IMR-90 (cell line): ENCODE data around the gene DLL3. TPM values are rescaled to one million over a fixed set of nuclear protein-coding genes. Genes with fewer than 3 reads are reported as not detected.

Experiments
- ATAC-seq: fragments of 200-7000 bp; cut with Tn5 transposase; 2 replicates; pipeline ENCODE4 v1.9.1; 2020; ENCODE audit warnings: low read depth, mild to moderate bottlenecking, moderate library complexity
- BruUV-seq: library from RNA; stranded (reverse); fragments of 400-500 nt; replicated peaks from 2 replicates; lab custom pipeline; 2021; lab: Mats Ljungman, UMichigan
- CTCF ChIA-PET: fragments of 300-600 bp; formaldehyde crosslinking; extraction: SDS; loops from one replicate; lab custom pipeline; 2021; ENCODE audit warnings: antibody characterized with exemption; lab: Yijun Ruan, JAX
- POLR2A ChIA-PET: fragments of 300-600 bp; sonication (Branson Sonifier 250); formaldehyde crosslinking; loops from one replicate; lab custom pipeline; 2022; ENCODE audit warnings: antibody characterized with exemption; ENCODE audit not compliant: unreplicated experiment; lab: Charles Lee
- DNase-seq: peaks from one replicate; pipeline ENCODE4 v3.0.0; 2013
- H2AFZ ChIP-seq: replicated peaks from 2 replicates; pipeline ENCODE3; 2013; ENCODE audit warnings: low read length, mild to moderate bottlenecking; ENCODE audit not compliant: poor library complexity
- H2AK5ac ChIP-seq: 2 replicates; pipeline ENCODE4 v1.6.1; 2013; ENCODE audit warnings: low read depth, low read length, inconsistent platforms
- H2AK9ac ChIP-seq: replicated peaks from 2 replicates; pipeline ENCODE3; 2013; ENCODE audit warnings: mild to moderate bottlenecking, low read depth, low read length, moderate library complexity; ENCODE audit not compliant: poor library complexity
- H2BK120ac ChIP-seq: 2 replicates; pipeline ENCODE4 v1.6.1; 2013; ENCODE audit warnings: low read depth, low read length, inconsistent platforms
- H2BK15ac ChIP-seq: 3 replicates; pipeline ENCODE4 v1.6.1; 2013; ENCODE audit warnings: low read depth, low read length, inconsistent platforms
- H2BK20ac ChIP-seq: 2 replicates; pipeline ENCODE4 v1.6.1; 2013; ENCODE audit warnings: low read depth, mild to moderate bottlenecking, inconsistent platforms, low read length, moderate library complexity
- H2BK5ac ChIP-seq: 2 replicates; pipeline ENCODE4 v1.6.1; 2013; ENCODE audit warnings: mild to moderate bottlenecking, low read depth, low read length, inconsistent platforms; ENCODE audit not compliant: poor library complexity, severe bottlenecking
- H3K14ac ChIP-seq: replicated peaks from 2 replicates; pipeline ENCODE4 v1.6.1; 2013; ENCODE audit warnings: low read depth, low read length, inconsistent platforms
- H3K18ac ChIP-seq: 2 replicates; pipeline ENCODE4 v1.6.1; 2013; ENCODE audit warnings: low read depth, low read length, control low read depth
- H3K23ac ChIP-seq: 2 replicates; pipeline ENCODE4 v1.6.1; 2013; ENCODE audit warnings: low read depth, low read length, inconsistent platforms
- H3K27ac ChIP-seq: 2 replicates; pipeline ENCODE4 v1.5.1; 2013; ENCODE audit warnings: mild to moderate bottlenecking, control low read depth, low read length; ENCODE audit not compliant: insufficient read depth
- H3K27me3 ChIP-seq: 2 replicates; pipeline ENCODE4 v1.6.1; 2013; ENCODE audit warnings: low read length; ENCODE audit not compliant: control insufficient read depth, insufficient read depth
- H3K36me3 ChIP-seq: 2 replicates; pipeline ENCODE4 v1.6.1; 2013; ENCODE audit warnings: low read length, mixed read lengths; ENCODE audit not compliant: control insufficient read depth, insufficient read depth
- H3K4ac ChIP-seq: 2 replicates; pipeline ENCODE4 v1.6.1; 2013; ENCODE audit warnings: low read depth, low read length, inconsistent platforms
- H3K4me1 ChIP-seq: 2 replicates; pipeline ENCODE4 v1.6.1; 2013; ENCODE audit warnings: low read length, mixed read lengths; ENCODE audit not compliant: control insufficient read depth, insufficient read depth
- H3K4me2 ChIP-seq: 2 replicates; pipeline ENCODE4 v1.6.1; 2013; ENCODE audit warnings: low read depth, mild to moderate bottlenecking, control low read depth, low read length, moderate library complexity
- H3K4me3 ChIP-seq: 2 replicates; pipeline ENCODE4 v1.5.1; 2013; ENCODE audit warnings: low read depth, mild to moderate bottlenecking, control low read depth, low read length, moderate library complexity; ENCODE audit not compliant: insufficient read depth
- H3K56ac ChIP-seq: 2 replicates; pipeline ENCODE4 v1.6.1; 2013; ENCODE audit warnings: low read length, inconsistent platforms; ENCODE audit not compliant: insufficient read depth; ENCODE audit errors: extremely low read depth
- H3K79me1 ChIP-seq, 2 experiments: 2 replicates each; pipeline ENCODE4 v1.6.1; 2013; ENCODE audit warnings: low read length in 2 of 2, inconsistent platforms in 1 of 2, low read depth in 1 of 2
- H3K9ac ChIP-seq: 2 replicates; pipeline ENCODE4 v1.6.1; 2013; ENCODE audit warnings: low read depth, low read length, control low read depth
- H3K9me1 ChIP-seq: 2 replicates; pipeline ENCODE4 v1.6.1; 2013; ENCODE audit warnings: low read length, inconsistent platforms; ENCODE audit not compliant: insufficient read depth
- H3K9me3 ChIP-seq: 2 replicates; pipeline ENCODE4 v1.6.1; 2013; ENCODE audit warnings: low read length; ENCODE audit not compliant: control insufficient read depth, insufficient read depth
- H4K20me1 ChIP-seq: 2 replicates; pipeline ENCODE4 v1.6.1; 2013; ENCODE audit warnings: low read length, inconsistent platforms; ENCODE audit not compliant: insufficient read depth
- H4K5ac ChIP-seq: 2 replicates; pipeline ENCODE4 v1.6.1; 2013; ENCODE audit warnings: mild to moderate bottlenecking, low read depth, low read length, control low read depth
- H4K8ac ChIP-seq, 2 experiments: 2 replicates each; pipeline ENCODE4 v1.6.1; 2013; ENCODE audit warnings: low read depth in 2 of 2, low read length in 2 of 2, control low read depth in 1 of 2, inconsistent platforms in 1 of 2
- H4K91ac ChIP-seq: 2 replicates; pipeline ENCODE4 v1.6.1; 2013; ENCODE audit warnings: low read depth, low read length, inconsistent platforms; ENCODE audit not compliant: insufficient read depth
- BHLHE40 ChIP-seq: fragments of 150-350 bp; IDR thresholded peaks from 2 replicates; pipeline ENCODE4 v1.6.1; 2016; ENCODE audit warnings: mild to moderate bottlenecking, low read depth, low read length
- CEBPB ChIP-seq: IDR thresholded peaks from 2 replicates; pipeline ENCODE4 v1.6.1; 2012; ENCODE audit warnings: low read depth, low read length, improper control_type of control experiment
- CHD1 ChIP-seq: IDR thresholded peaks from 2 replicates; pipeline ENCODE4 v1.6.1; 2012; ENCODE audit warnings: low read depth, low read length, improper control_type of control experiment
- CTCF ChIP-seq: conservative IDR thresholded peaks from 2 replicates; pipeline ENCODE4 v1.5.1; 2012; ENCODE audit warnings: mild to moderate bottlenecking, low read depth, low read length, improper control_type of control experiment
- FOS ChIP-seq: fragments of 150-350 bp; IDR thresholded peaks from 2 replicates; pipeline ENCODE4 v1.6.1; 2016; ENCODE audit warnings: low read depth, low read length
- MAFK ChIP-seq: IDR thresholded peaks from 2 replicates; pipeline ENCODE4 v1.6.1; 2012; ENCODE audit warnings: low read depth, low read length, improper control_type of control experiment
- MAZ ChIP-seq: IDR thresholded peaks from 2 replicates; pipeline ENCODE4 v1.6.1; 2012; ENCODE audit warnings: low read depth, mild to moderate bottlenecking, low read length, improper control_type of control experiment, moderate library complexity, borderline replicate concordance
- MXI1 ChIP-seq: IDR thresholded peaks from 2 replicates; pipeline ENCODE4 v1.6.1; 2012; ENCODE audit warnings: low read depth, mild to moderate bottlenecking, low read length, moderate library complexity, borderline replicate concordance
- NFE2L2 ChIP-seq: fragments of 150-350 bp; IDR thresholded peaks from 2 replicates; pipeline ENCODE4 v1.6.1; 2016; ENCODE audit warnings: low read depth, mild to moderate bottlenecking, low read length
- POLR2A ChIP-seq: IDR thresholded peaks from 2 replicates; pipeline ENCODE4 v1.6.1; 2012; ENCODE audit warnings: mild to moderate bottlenecking, low read depth, low read length
- RAD21 ChIP-seq: IDR thresholded peaks from 2 replicates; pipeline ENCODE4 v1.6.1; 2012; ENCODE audit warnings: low read length, improper control_type of control experiment
- RCOR1 ChIP-seq: IDR thresholded peaks from 2 replicates; pipeline ENCODE4 v1.6.1; 2012; ENCODE audit warnings: mild to moderate bottlenecking, low read length, improper control_type of control experiment; ENCODE audit not compliant: insufficient replicate concordance
- RFX5 ChIP-seq: IDR thresholded peaks from 2 replicates; pipeline ENCODE4 v1.8.0; 2012; ENCODE audit warnings: low read depth, mild to moderate bottlenecking, low read length, moderate library complexity
- WGBS, 2 experiments: methylation state at CpG; one replicate each; pipeline versions ENCODE4 v1.1.5 to v1.1.7; 2013; ENCODE audit warnings: missing lambda C conversion rate in 2 of 2; ENCODE audit not compliant: insufficient read length in 1 of 2; ENCODE audit errors: extremely low coverage in 2 of 2; 5-methylcytosine and 5-hydroxymethylcytosine counted together
- dilution Hi-C: fragments of 300-500 bp; cut with HindIII; formaldehyde crosslinking; loops from one replicate; pipeline ENCODE4 v1.14.3; 2018; ENCODE audit warnings: low sequenced_read_pairs; ENCODE audit not compliant: unreplicated experiment
- in situ Hi-C: fragments of 300-500 bp; cut with MboI; formaldehyde crosslinking; loops from 3 replicates; pipeline ENCODE4 v1.14.3; 2019; ENCODE audit warnings: low sequenced_read_pairs, inconsistent platforms, mixed read lengths
- intact Hi-C: fragments of 100-400 bp; cut with micrococcal nuclease; formaldehyde crosslinking; loops from 2 replicates; pipeline ENCODE4 v1.10.0; 2022
- polyA plus RNA-seq, 3 experiments: library from polyadenylated mRNA; depleted of rRNA; stranded (reverse); fragments of >200 nt; gene quantifications; 2 replicates each; pipeline ENCODE4 v1.2.3, GENCODE V29; 2012; ENCODE audit warnings: low replicate concordance in 1 of 3
- total RNA-seq: library from RNA; depleted of rRNA; stranded (reverse); fragments of >200 nt; gene quantifications from 2 replicates; pipeline ENCODE4 v1.2.3, GENCODE V29; 2012
- TF ChIP-seq, protein P1 (sequence below): fragments of 150-350 bp; IDR thresholded peaks from 2 replicates; pipeline ENCODE4 v1.6.1; 2016; ENCODE audit warnings: low read depth, mild to moderate bottlenecking, low read length, moderate library complexity, borderline replicate concordance
- TF ChIP-seq, protein P2 (sequence below): fragments of 150-350 bp; IDR thresholded peaks from 2 replicates; pipeline ENCODE4 v1.6.1; 2017; ENCODE audit warnings: mild to moderate bottlenecking, antibody characterized with exemption, low read length, low read depth

DLL3 gene
- total and polyA plus RNA-seq, 2 of the 4 experiments (the other 2 are of a cell fraction), result 0.36 to 1.3 TPM

DNA sequence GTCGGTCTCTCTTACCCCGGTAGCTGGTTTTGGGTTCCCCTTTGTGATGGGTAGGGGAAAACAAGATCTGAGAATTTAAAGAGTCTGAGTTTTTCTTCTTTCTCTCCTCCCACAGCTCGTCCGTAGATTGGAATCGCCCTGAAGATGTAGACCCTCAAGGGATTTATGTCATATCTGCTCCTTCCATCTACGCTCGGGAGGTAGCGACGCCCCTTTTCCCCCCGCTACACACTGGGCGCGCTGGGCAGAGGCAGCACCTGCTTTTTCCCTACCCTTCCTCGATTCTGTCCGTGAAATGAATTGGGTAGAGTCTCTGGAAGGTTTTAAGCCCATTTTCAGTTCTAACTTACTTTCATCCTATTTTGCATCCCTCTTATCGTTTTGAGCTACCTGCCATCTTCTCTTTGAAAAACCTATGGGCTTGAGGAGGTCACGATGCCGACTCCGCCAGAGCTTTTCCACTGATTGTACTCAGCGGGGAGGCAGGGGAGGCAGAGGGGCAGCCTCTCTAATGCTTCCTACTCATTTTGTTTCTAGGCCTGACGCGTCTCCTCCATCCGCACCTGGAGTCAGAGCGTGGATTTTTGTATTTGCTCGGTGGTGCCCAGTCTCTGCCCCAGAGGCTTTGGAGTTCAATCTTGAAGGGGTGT, 9.1 kb downstream of the DLL3 start:
- no peak overlapping the region for H3K27ac ChIP-seq
- H2BK120ac ChIP-seq, result no peak overlapping the region
- peaks cover 25% of the 10 kb centered on the region for H3K27me3 ChIP-seq
- H3K4me1 ChIP-seq, result no peaks in the 10 kb centered on the region
- H3K4ac ChIP-seq, result peak overlapping the region; percentile 50; the same call in 1 of the 2 replicates
- H3K79me1 ChIP-seq, result no peaks in the 10 kb centered on the region
- H2AK9ac ChIP-seq, result peak overlapping the region; percentile 93
- no peaks in the 10 kb centered on the region for H4K20me1 ChIP-seq
- DNase-seq, result no peak
- no peak overlapping the region for H4K91ac ChIP-seq
- no peak overlapping the region for H2BK5ac ChIP-seq
- no peak overlapping the region for H3K18ac ChIP-seq
- no peak overlapping the region for H3K56ac ChIP-seq
- H4K8ac ChIP-seq, result peak overlapping the region; percentile 66 to 97; a peak in 3 of 4 replicates
- dilution Hi-C loops (no loop called here), intact Hi-C loops (no loop called here), in situ Hi-C loops (no loop called here)
- no peak overlapping the region for H2BK20ac ChIP-seq
- ATAC-seq, result no peak
- no peak overlapping the region; the same call in 1 of the 2 replicates for H3K14ac ChIP-seq
- CTCF ChIA-PET, result no interaction called here
- H2AFZ ChIP-seq, result peak overlapping the region; percentile 97
- no TSS peak for BruUV-seq
- 0 out of 2 replicates have a peak overlapping the region, but pooled peaks have one; percentile 85 for H3K23ac ChIP-seq
- POLR2A ChIA-PET, result no interaction called here
- peak overlapping the region; percentile 59 for H2AK5ac ChIP-seq
- H3K9me1 ChIP-seq, result peaks cover 3% of the 10 kb centered on the region; the same call in 1 of the 2 replicates
- H3K36me3 ChIP-seq, result no peaks in the 10 kb centered on the region
- no peak overlapping the region for H4K5ac ChIP-seq
- H3K9ac ChIP-seq, result peak overlapping the region; percentile 33; the same call in 1 of the 2 replicates
- 80% methylated on average over 2 of the region's 24 CpGs; no CpG with 5 or more reads in 1 of the 2 experiments for WGBS, 2 experiments
- H2BK15ac ChIP-seq, result no peak overlapping the region
- H3K4me3 ChIP-seq, result peak overlapping the region; percentile 65
- no peaks in the 10 kb centered on the region for H3K9me3 ChIP-seq
- H3K4me2 ChIP-seq, result peak overlapping the region; percentile 75
- TF ChIP-seq MAFK, result no peak
- no peak for TF ChIP-seq CEBPB
- no peak for TF ChIP-seq POLR2A
- no peak for TF ChIP-seq FOS
- no peak for TF ChIP-seq BHLHE40
- TF ChIP-seq CHD1, result no peak
- TF ChIP-seq NFE2L2, result no peak
- TF ChIP-seq MXI1, result no peak
- TF ChIP-seq RFX5, result no peak
- TF ChIP-seq MAZ, result no peak
- TF ChIP-seq RCOR1, result no peak
- TF ChIP-seq, protein P1, sequence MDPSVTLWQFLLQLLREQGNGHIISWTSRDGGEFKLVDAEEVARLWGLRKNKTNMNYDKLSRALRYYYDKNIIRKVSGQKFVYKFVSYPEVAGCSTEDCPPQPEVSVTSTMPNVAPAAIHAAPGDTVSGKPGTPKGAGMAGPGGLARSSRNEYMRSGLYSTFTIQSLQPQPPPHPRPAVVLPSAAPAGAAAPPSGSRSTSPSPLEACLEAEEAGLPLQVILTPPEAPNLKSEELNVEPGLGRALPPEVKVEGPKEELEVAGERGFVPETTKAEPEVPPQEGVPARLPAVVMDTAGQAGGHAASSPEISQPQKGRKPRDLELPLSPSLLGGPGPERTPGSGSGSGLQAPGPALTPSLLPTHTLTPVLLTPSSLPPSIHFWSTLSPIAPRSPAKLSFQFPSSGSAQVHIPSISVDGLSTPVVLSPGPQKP, result no peak
- no peak for TF ChIP-seq CTCF
- TF ChIP-seq, protein P2, sequence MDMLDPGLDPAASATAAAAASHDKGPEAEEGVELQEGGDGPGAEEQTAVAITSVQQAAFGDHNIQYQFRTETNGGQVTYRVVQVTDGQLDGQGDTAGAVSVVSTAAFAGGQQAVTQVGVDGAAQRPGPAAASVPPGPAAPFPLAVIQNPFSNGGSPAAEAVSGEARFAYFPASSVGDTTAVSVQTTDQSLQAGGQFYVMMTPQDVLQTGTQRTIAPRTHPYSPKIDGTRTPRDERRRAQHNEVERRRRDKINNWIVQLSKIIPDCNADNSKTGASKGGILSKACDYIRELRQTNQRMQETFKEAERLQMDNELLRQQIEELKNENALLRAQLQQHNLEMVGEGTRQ, result no peak
- TF ChIP-seq RAD21, result no peak
